Endothelial cell of umbilical vein (primary cell): ENCODE results near the gene NUP62. TPM values are rescaled to one million over a fixed set of nuclear protein-coding genes. Genes with fewer than 3 reads are reported as not detected.

ENCODE experiments used
- BruUV-seq: library from RNA; stranded (reverse); fragments of 400-500 nt; replicated peaks from 2 replicates; lab custom pipeline; 2021; lab: Mats Ljungman, UMichigan
- CTCF ChIA-PET: fragments of 300-600, 350-600 bp; sonication (Branson Sonifier 250); formaldehyde crosslinking; loops from one replicate; lab custom pipeline; 2021; ENCODE audit warnings: antibody characterized with exemption, inconsistent platforms; lab: Charles Lee
- POLR2A ChIA-PET: fragments of 300-600, 350-600 bp; sonication (Branson Sonifier 250); formaldehyde crosslinking; loops from one replicate; lab custom pipeline; 2021; ENCODE audit warnings: antibody characterized with exemption, inconsistent platforms; lab: Charles Lee
- DNase-seq: peaks from one replicate; pipeline ENCODE4 v3.0.0-alpha.2; 2011; ENCODE audit warnings: low read depth, low spot score
- FAIRE-seq: peaks from 2 replicates; lab custom pipeline; 2011; peaks lifted over from hg19 to GRCh38; lab: Jason Lieb, UNC
- H2AFZ ChIP-seq: 2 replicates; pipeline ENCODE4 v1.6.0; 2012; ENCODE audit warnings: low read depth, low read length, control low read depth, inconsistent platforms
- H3K27ac ChIP-seq: 2 replicates; pipeline ENCODE4 v1.5.1; 2011; ENCODE audit warnings: low read depth, mild to moderate bottlenecking, control low read depth, low read length, moderate library complexity; ENCODE audit not compliant: insufficient read depth
- H3K27me3 ChIP-seq, 2 experiments: 2 replicates each; pipeline versions ENCODE4 v1.6.0 to v1.6.1; 2011; ENCODE audit warnings: low read length in 2 of 2, mixed read lengths in 1 of 2; ENCODE audit not compliant: control insufficient read depth in 2 of 2, insufficient read depth in 2 of 2
- H3K36me3 ChIP-seq, 2 experiments: 2 replicates in 1 of 2; 3 replicates in 1 of 2; pipeline ENCODE4 v1.5.1; 2011; ENCODE audit warnings: low read length in 2 of 2, mild to moderate bottlenecking in 1 of 2, moderate library complexity in 1 of 2; ENCODE audit not compliant: control insufficient read depth in 2 of 2, insufficient read depth in 2 of 2; ENCODE audit errors: extremely low read depth in 1 of 2
- H3K4me1 ChIP-seq: 3 replicates; pipeline ENCODE4 v1.5.1; 2011; ENCODE audit warnings: mild to moderate bottlenecking, low read length; ENCODE audit not compliant: control insufficient read depth, insufficient read depth; ENCODE audit errors: extremely low read depth
- H3K4me2 ChIP-seq: 2 replicates; pipeline ENCODE4 v1.6.1; 2011; ENCODE audit warnings: low read length, control low read depth, mixed read lengths; ENCODE audit not compliant: insufficient read depth
- H3K4me3 ChIP-seq, 3 experiments: fragments of 200-600 bp in 1 of 3; sonication (generic), shearing (Covaris generic) in 1 of 3; replicated peaks in 1 of 3; 2 replicates each; pipeline ENCODE4 v1.5.1; 2011 to 2016; ENCODE audit warnings: control low read depth in 3 of 3, low read length in 3 of 3, mild to moderate bottlenecking in 2 of 3, inconsistent platforms in 1 of 3, low read depth in 1 of 3, moderate library complexity in 1 of 3; ENCODE audit not compliant: insufficient read depth in 1 of 3
- H3K79me2 ChIP-seq: 2 replicates; pipeline ENCODE4 v1.6.0; 2012; ENCODE audit warnings: low read length, inconsistent platforms; ENCODE audit not compliant: control insufficient read depth, insufficient read depth
- H3K9ac ChIP-seq: replicated peaks from 2 replicates; pipeline ENCODE3; 2011; ENCODE audit warnings: low read length, control low read depth; ENCODE audit not compliant: insufficient read depth; ENCODE audit errors: extremely low read depth
- H3K9me1 ChIP-seq: replicated peaks from 3 replicates; pipeline ENCODE4 v1.6.0; 2011; ENCODE audit warnings: mild to moderate bottlenecking, low read length; ENCODE audit not compliant: control insufficient read depth, insufficient read depth; ENCODE audit errors: extremely low read depth
- H3K9me3 ChIP-seq: replicated peaks from 2 replicates; pipeline ENCODE4 v1.5.1; 2012; ENCODE audit warnings: low read length, inconsistent platforms; ENCODE audit not compliant: control insufficient read depth, insufficient read depth
- H4K20me1 ChIP-seq: replicated peaks from 2 replicates; pipeline ENCODE3; 2011; ENCODE audit warnings: mild to moderate bottlenecking, low read length; ENCODE audit not compliant: control insufficient read depth, insufficient read depth; ENCODE audit errors: extremely low read depth
- EZH2 ChIP-seq: IDR thresholded peaks from 2 replicates; pipeline ENCODE4 v1.6.1; 2012; ENCODE audit warnings: borderline replicate concordance, low read depth, mild to moderate bottlenecking, moderate library complexity, low read length, inconsistent platforms; ENCODE audit not compliant: severe bottlenecking
- FOS ChIP-seq: IDR thresholded peaks from 2 replicates; pipeline ENCODE4 v1.6.1; 2011; ENCODE audit warnings: mild to moderate bottlenecking, low read length, moderate library complexity, borderline replicate concordance; ENCODE audit not compliant: insufficient read depth
- JUN ChIP-seq: IDR thresholded peaks from 2 replicates; pipeline ENCODE4 v1.6.1; 2011; ENCODE audit warnings: borderline replicate concordance, low read depth; ENCODE audit not compliant: insufficient read length, insufficient read depth
- MYC ChIP-seq: IDR thresholded peaks from one replicate; pipeline ENCODE4 v1.6.1; 2011; ENCODE audit warnings: mild to moderate bottlenecking, low read depth, low read length
- POLR2A ChIP-seq: IDR thresholded peaks from 2 replicates; pipeline ENCODE4 v1.6.1; 2012; ENCODE audit warnings: low read depth, mild to moderate bottlenecking, control low read depth, low read length
- POLR2AphosphoS5 ChIP-seq: IDR thresholded peaks from 2 replicates; pipeline ENCODE4 v1.6.1; 2012; ENCODE audit warnings: low read depth, mild to moderate bottlenecking, control low read depth, low read length, moderate library complexity; ENCODE audit not compliant: insufficient read depth
- dilution Hi-C: fragments of 300-500 bp; cut with MboI; formaldehyde crosslinking; loops from one replicate; pipeline ENCODE4 v1.15.0; 2019; ENCODE audit warnings: low sequenced_read_pairs; ENCODE audit not compliant: extremely low pct_ligation_motif_present
- intact Hi-C: fragments of 100-400 bp; cut with micrococcal nuclease; formaldehyde crosslinking; loops from one replicate; pipeline ENCODE4 v1.10.0; 2022
- polyA plus RNA-seq, 4 experiments: library from polyadenylated mRNA; depleted of rRNA in 3 of 4; stranded (reverse) in 3 of 4; unstranded in 1 of 4; fragments of >200 nt; gene quantifications; 2 replicates each; pipeline versions ENCODE4 v1.2.1 to v1.2.3, GENCODE V29; 2011 to 2012; ENCODE audit warnings: missing spikeins in 1 of 4
- total RNA-seq: library from RNA; stranded (reverse); gene quantifications from 2 replicates; pipeline ENCODE4 v1.2.3, GENCODE V29; 2021

The NUP62 gene
- total and polyA plus RNA-seq, 2 donors (not counting 3 experiments of a cell fraction or from before 2014, with no cell fraction given) = 32.0 to 93.7 TPM

DNA sequence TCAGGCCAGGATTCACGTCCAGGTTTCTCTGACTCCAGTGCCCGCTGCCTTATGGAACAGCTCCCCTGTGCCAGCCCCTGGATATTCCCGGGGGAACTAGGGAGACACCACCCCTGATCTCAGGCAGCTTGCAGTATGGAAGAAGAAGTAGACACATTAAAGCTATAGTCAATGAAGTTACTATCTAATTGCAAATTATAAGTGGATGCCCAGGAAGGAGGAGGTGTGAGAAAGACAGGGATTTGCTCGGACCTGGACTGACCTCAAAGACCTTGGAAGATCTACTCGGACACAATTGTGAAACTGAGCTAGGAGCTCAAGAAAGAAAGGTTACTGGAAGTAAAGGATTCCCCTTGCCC, 21.3 kb upstream of the NUP62 start:
- no peak overlapping the region for H3K4me2 ChIP-seq
- H3K9ac ChIP-seq = no peak overlapping the region
- H3K27me3 ChIP-seq = peaks cover 9 to 16% of the 10 kb centered on the region in 2 experiments
- H3K4me1 ChIP-seq = peaks cover 5% of the 10 kb centered on the region
- CTCF ChIA-PET = interaction anchor here (2.3 kb wide), 1 partner anchor 13 kb away, joined by 5 read pairs; no protein-coding TSS in a partner anchor
- no peaks in the 10 kb centered on the region for H3K79me2 ChIP-seq
- intact Hi-C loops (no loop called here), dilution Hi-C loops (no loop called here)
- H3K9me1 ChIP-seq = no peaks in the 10 kb centered on the region
- no peaks in the 10 kb centered on the region for H4K20me1 ChIP-seq
- no peak for TF ChIP-seq MYC
- no peak for TF ChIP-seq EZH2
- no peak for TF ChIP-seq POLR2A
- TF ChIP-seq FOS = no peak
- POLR2A ChIA-PET = no interaction called here
- H3K36me3 ChIP-seq = no peaks in the 10 kb centered on the region
- FAIRE-seq = no peak
- no peak for DNase-seq
- H3K27ac ChIP-seq = no peak overlapping the region
- no peak overlapping the region for H2AFZ ChIP-seq
- no TSS peak for BruUV-seq
- no peak overlapping the region for H3K4me3 ChIP-seq
- no peaks in the 10 kb centered on the region for H3K9me3 ChIP-seq

DNA sequence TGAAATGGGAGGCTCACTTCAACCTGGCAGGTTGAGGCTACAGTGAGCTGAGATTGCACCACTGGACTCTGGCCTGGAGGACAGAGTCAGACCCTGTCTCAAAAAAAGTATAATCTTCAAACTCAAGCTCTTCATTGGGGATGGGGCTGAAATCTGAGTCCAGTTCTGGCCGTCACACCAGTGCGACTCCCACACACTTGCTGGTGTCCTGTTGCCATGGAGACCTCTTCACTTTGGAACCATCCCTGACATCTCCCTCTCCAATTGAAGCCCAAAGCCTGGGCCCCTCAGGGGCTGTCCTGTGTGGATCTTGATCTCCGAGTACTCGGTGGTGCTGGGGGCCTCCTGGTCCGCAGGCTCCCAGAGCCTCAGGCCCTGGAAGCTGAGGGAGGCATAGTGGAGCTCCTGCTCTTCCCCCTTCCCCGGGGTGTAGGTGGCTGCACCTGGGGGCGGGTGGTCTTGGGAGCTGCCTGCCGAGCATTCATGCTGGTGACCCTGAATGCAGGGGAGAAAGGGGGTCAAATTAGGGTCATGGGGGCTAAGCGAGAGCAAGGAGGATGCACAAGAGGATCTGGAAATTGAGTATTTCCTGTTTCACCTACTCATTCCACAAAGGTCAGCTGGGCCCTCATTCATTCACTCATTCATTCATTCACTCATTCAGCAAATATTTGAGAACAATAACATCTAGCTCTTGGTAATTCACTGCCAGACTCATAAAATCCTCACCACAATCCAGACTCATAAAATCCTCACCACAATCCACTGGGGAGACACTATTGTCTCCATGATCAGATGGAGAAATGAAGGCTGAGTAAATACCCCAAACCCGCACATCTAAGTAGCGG, 20.7 kb upstream of the NUP62 start:
- Histone ChIP-seq H2AFZ (no peak overlapping the region), H3K27ac (no peak overlapping the region), H4K20me1 (no peaks in the 10 kb centered on the region), H3K9me1 (no peaks in the 10 kb centered on the region), H3K36me3 (no peaks in the 10 kb centered on the region), H3K4me1 (peaks cover 1% of the 10 kb centered on the region), H3K4me2 (no peak overlapping the region), H3K4me3 (no peak overlapping the region), H3K9ac (no peak overlapping the region), H3K79me2 (no peaks in the 10 kb centered on the region), H3K27me3 (peaks cover 9 to 15% of the 10 kb centered on the region in 2 experiments), H3K9me3 (no peaks in the 10 kb centered on the region)
- dilution Hi-C loops = no loop called here
- ChIA-PET CTCF (interaction anchor here (2.3 kb wide), 1 partner anchor 12 kb away, joined by 5 read pairs; no protein-coding TSS in a partner anchor), POLR2A (no interaction called here)
- TF ChIP-seq MYC (no peak), FOS (no peak), POLR2AphosphoS5 (no peak), JUN (no peak)
- intact Hi-C loops = no loop called here
- FAIRE-seq = no peak
- DNase-seq = no peak
- no TSS peak for BruUV-seq
